ENCODE data around the gene MAML1. TPM values are rescaled to one million over a fixed set of nuclear protein-coding genes. Genes with fewer than 3 reads are reported as not detected.

Gene MAML1
- polyA plus RNA-seq, 6 donors from 2014 or later = 2.0 to 9.5 (median 3.4) TPM

DNA sequence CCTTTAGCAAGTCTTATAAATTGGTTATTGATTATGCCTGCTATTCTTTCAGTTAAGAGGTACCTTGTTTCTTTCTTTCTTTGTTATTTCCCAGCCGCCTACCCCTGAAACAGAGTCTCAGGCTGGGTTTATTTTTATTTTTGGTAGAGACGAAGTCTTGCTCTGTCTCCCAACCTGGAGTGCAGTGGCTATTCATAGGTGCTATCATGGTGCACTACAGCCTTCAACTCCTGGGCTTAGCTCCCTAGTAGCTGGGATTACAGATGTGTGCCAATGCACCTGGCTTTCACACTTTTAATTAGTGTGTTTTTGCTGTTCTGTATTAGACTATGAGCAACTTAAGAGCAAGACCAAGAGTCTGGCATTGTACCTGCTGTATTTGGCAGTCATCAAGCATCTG is 14.2 kb downstream of the MAML1 start:
- Mint-ChIP-seq H3K27me3 (no peaks in the 10 kb centered on the region), H3K9me3 (peaks cover 0 to 2% (median 0%) of the 10 kb centered on the region in 7 donors), H3K27ac (peak overlapping the region in 2 of 6 donors; percentile 24 to 74), H3K4me3 (no peak overlapping the region), H3K4me1 (peaks cover 20 to 29% (median 23%) of the 10 kb centered on the region in 3 donors), H3K36me3 (peaks cover 4 to 7% of the 10 kb centered on the region in 2 donors)
- no peak for ATAC-seq (ENCODE audit: low read depth in 2 of 2)
- DNase-seq = no peak

DNA sequence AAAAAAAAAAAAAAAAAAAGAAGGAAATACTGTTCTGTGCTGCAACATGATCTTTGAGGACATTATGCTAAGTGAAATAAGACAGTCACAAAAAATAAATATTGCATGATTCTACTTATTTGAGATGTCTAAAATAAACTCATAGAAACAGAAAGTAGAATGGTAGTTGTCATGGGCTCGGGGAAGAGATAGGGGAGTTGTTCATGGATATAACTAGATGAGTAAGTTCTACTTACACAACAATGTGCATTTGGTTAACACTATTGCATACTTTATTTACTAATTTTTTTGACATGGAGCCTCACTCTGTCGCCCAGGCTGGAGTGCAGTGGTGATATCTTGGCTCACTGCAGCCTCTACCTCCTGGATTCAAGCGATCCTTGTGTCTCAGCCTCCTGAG is 15.2 kb downstream of the MAML1 start:
- no peak overlapping the region for H3K4me3 Mint-ChIP-seq
- no peaks in the 10 kb centered on the region for H3K27me3 Mint-ChIP-seq
- peaks cover 4 to 7% of the 10 kb centered on the region in 2 donors for H3K36me3 Mint-ChIP-seq
- H3K4me1 Mint-ChIP-seq = peaks cover 20 to 34% (median 23%) of the 10 kb centered on the region in 3 donors
- H3K27ac Mint-ChIP-seq = no peak overlapping the region
- peaks cover 0 to 2% (median 0%) of the 10 kb centered on the region in 7 donors for H3K9me3 Mint-ChIP-seq
- DNase-seq (no peak), ATAC-seq (ENCODE audit: low read depth in 2 of 2) (no peak)

DNA sequence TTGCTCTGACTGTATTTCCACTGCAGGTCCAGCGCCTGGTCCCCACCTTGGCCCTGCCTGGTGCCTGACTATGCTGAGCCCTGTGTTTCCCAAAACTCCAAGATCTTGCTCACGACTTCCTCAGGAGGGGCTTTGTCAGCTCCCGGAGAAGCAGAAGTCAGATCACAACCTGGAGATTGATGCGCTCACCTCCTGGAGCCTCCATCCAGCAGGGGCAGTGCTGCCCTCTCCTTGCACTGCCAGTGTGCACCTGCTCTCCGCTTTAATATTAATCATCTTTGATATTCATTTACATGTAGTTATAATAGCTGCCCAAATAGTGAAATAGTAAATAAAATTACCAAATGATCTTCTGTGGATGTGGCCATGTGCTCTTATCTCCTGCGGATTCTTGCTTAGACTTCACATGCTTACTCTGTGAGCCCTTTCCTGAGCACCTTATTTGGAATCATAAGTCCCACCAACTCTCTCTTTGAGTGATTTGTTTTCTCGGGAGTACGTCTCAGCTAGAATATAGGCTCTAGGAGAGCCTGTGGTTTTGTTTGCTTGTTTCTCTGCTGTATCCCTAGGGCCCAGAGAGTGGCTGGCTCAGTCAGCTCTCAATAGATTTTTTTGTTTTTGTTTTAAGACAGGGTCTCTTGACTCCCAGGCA is 17.4 kb downstream of the MAML1 start:
- H3K4me3 Mint-ChIP-seq = no peak overlapping the region
- peaks cover 0 to 2% (median 0%) of the 10 kb centered on the region in 7 donors for H3K9me3 Mint-ChIP-seq
- H3K27ac Mint-ChIP-seq = peak overlapping the region in 2 of 6 donors; percentile 14 to 59
- peaks cover 4 to 7% of the 10 kb centered on the region in 2 donors for H3K36me3 Mint-ChIP-seq
- H3K27me3 Mint-ChIP-seq = no peaks in the 10 kb centered on the region
- ATAC-seq (ENCODE audit: low read depth in 2 of 2) (no peak), DNase-seq (no peak)
- H3K4me1 Mint-ChIP-seq = peaks cover 36 to 51% (median 42%) of the 10 kb centered on the region in 3 donors

DNA sequence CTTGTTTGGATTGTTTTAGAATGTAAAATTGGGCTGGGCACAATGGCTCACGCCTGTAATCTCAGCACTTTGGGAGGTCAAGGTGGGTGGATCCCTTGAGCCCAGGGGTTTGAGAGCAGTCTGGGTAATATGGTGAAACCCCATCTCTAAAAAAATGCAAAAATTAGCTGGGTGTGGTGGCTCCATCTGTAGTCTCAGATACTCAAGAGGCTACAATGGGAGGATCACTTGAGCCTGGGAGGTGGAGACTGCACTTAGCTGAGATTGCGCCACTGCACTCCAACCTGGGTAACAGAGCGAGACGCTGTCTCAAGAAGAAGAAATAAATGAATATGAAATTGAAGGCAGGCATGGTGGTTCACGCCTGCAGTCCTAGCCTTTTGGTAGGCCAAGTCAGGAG is 21.3 kb downstream of the MAML1 start:
- H3K27ac Mint-ChIP-seq = peak overlapping the region in 2 of 6 donors; percentile 16 to 66
- no peaks in the 10 kb centered on the region for H3K36me3 Mint-ChIP-seq
- H3K4me3 Mint-ChIP-seq = peak overlapping the region in 2 of 8 donors; percentile 12 to 44
- DNase-seq = no peak
- peaks cover 38 to 52% (median 40%) of the 10 kb centered on the region in 3 donors for H3K4me1 Mint-ChIP-seq
- no peak for ATAC-seq (ENCODE audit: low read depth in 2 of 2)
- no peaks in the 10 kb centered on the region for H3K9me3 Mint-ChIP-seq
- H3K27me3 Mint-ChIP-seq = no peaks in the 10 kb centered on the region

DNA sequence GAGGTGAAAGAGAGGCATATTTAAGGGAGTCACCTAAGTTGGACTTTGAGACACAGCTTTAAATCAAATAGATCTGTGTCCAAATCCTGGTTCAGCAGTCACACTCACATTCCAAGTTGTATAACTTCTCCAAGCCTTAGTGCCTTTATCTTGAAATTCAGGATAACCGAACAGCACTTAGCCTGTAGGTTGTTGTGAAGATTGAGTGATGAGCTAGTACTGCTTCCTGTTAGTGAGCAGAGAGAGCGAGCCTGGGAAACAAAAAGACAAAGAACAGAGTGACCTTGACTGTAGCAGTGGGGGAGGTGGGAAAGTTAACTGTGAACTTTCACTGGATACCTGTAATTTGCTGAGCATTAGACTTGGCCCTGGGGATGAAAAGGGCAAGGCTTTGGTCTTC is 22.4 kb downstream of the MAML1 start:
- H3K9me3 Mint-ChIP-seq = no peaks in the 10 kb centered on the region
- no peak for ATAC-seq (ENCODE audit: low read depth in 2 of 2)
- no peaks in the 10 kb centered on the region for H3K27me3 Mint-ChIP-seq
- DNase-seq = no peak
- peak overlapping the region in 1 of 6 donors; percentile 57 for H3K27ac Mint-ChIP-seq
- no peak overlapping the region for H3K4me3 Mint-ChIP-seq
- peaks cover 41 to 54% (median 50%) of the 10 kb centered on the region in 3 donors for H3K4me1 Mint-ChIP-seq
- no peaks in the 10 kb centered on the region for H3K36me3 Mint-ChIP-seq

DNA sequence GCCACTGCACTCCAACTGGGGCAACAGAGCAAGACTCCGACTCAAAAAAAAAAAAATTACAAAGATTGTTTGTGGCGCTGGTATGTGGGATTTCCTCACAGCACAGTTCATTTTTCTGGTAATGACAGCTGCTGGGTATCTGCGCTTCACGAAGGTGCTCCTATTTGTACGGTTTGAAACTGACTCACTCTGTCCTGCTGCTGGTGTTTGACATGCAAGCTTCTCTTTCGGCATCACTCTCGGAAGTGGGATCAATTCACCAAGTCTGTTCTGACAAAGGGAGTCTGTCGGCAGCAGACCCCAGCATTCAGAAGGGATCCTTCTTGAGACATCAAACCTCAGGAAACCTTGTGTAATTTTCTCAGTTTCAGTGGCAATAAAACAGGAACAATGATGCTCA is 26.3 kb downstream of the MAML1 start:
- H3K4me1 Mint-ChIP-seq = peaks cover 59 to 73% (median 62%) of the 10 kb centered on the region in 3 donors
- H3K36me3 Mint-ChIP-seq = no peaks in the 10 kb centered on the region
- H3K27me3 Mint-ChIP-seq = no peaks in the 10 kb centered on the region
- ATAC-seq (ENCODE audit: low read depth in 2 of 2) (no peak), DNase-seq (no peak)
- H3K27ac Mint-ChIP-seq = peak overlapping the region in 1 of 6 donors; percentile 72
- no peak overlapping the region for H3K4me3 Mint-ChIP-seq
- H3K9me3 Mint-ChIP-seq = no peaks in the 10 kb centered on the region

DNA sequence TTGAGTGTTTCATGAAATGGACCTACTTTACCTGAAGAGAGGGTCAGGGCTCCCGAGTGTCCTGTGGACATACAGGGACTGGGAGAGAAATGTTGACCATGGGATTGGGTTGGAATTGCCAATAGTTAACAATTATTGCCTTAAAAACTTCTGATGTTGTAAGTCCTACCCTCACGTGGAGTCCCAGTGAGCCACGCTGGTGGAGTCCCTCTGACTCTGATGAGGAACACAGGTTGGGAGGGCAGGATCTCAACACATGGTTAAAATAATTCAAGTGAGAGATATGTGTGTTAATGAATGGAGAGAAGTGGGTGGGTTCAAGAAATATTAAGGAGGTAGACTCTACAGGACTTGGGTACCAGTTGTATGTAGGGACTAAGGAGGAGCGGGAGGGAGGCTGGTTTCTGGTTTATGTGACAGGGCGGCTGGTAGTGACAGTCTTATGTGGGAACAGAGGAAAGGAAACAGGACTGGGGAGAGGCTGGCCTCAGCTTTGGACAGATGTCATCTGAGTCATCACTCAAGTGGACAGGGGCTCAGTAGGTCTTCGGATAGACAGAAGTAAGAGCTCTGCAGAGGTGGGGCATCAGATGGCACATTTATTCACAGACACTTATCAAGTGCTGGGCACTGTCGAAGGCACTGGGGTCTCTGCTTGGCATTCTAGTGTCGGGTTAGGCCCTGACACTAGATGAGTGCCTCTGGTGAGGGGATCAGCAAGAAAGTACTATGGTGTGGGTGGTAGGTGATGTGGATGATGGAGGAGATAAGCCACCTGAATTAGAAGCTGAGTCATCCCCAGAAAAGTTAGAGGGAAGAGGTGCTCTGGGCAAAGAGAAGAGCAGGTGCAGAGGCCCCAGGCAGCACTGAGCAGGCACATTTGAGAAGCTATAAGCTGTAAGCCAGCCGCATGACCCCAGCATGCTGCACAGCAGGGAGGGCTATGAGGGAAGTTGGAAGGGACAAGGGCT is 27.2 kb downstream of the MAML1 start:
- Mint-ChIP-seq H3K27me3 (no peaks in the 10 kb centered on the region), H3K4me3 (no peak overlapping the region), H3K27ac (peak overlapping the region; percentile 16 to 93 (median 82)), H3K36me3 (no peaks in the 10 kb centered on the region), H3K4me1 (peaks cover 53 to 65% (median 55%) of the 10 kb centered on the region in 3 donors), H3K9me3 (no peaks in the 10 kb centered on the region)
- no peak for ATAC-seq (ENCODE audit: low read depth in 2 of 2)
- no peak for DNase-seq

DNA sequence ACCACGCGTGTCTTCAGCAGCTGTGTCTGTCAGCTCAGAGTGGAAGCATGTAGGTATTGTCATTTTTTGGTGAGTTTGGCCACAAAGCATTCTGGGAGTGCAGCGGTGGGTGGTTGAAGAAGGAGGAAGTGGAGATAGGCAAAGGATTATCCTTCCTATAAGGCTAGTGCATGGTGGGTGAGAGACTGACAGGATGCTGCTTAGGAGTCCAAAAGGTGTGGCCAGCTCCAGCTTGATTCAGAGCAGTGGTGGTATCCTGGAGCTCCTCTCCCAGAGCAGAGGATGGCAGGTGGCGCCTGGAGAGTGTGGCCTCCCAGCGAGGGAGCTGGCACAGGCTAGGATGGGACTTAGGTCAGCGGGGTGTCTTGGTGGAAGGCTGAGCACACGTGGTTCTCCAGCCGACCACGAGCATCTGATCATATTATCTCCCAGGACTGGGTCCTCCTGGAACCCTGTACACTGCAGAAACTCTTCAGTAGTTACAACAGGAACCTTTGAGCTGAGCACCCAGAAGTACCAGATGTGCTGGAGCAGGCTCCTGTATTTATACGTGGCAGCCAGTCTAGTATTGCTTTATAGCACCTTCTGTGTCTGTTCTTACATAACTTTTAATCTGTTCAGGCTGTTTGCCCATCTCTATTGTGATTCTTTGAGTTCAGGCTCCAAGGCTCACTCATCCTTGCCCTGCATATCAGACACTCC is 29.6 kb downstream of the MAML1 start:
- Mint-ChIP-seq H3K9me3 (no peaks in the 10 kb centered on the region), H3K27ac (peak overlapping the region in 5 of 6 donors; percentile 6 to 96 (median 37)), H3K36me3 (peaks cover 0 to 5% of the 10 kb centered on the region in 2 donors), H3K4me3 (peak overlapping the region in 4 of 8 donors; percentile 1 to 23 (median 10)), H3K4me1 (peaks cover 47 to 66% (median 49%) of the 10 kb centered on the region in 3 donors), H3K27me3 (no peaks in the 10 kb centered on the region)
- ATAC-seq (ENCODE audit: low read depth in 2 of 2) (peak; percentile 91 to 95), DNase-seq (peak; percentile 57)

DNA sequence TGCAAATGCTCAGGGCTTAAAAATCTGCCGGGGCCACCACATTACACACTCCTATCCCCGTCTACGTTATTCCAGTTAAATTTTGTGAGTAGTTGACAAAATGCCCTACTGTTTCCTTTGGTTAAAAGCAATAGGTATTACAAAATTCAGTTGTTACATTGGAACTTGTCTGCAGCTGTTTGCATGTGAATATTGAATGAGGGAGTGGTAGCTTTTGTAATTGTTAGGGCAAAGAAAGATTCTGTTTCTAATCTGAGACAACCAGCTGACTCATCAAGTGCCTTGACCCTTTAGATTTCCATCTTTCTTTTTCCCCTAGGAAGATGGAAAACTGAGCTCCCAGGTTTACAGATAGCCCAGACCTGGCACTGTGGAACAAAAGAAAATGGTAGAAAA is 30.2 kb downstream of the MAML1 start:
- Mint-ChIP-seq H3K4me3 (no peak overlapping the region), H3K27ac (peak overlapping the region in 2 of 6 donors; percentile 37 to 96), H3K36me3 (peaks cover 0 to 5% of the 10 kb centered on the region in 2 donors), H3K27me3 (no peaks in the 10 kb centered on the region), H3K4me1 (peaks cover 49 to 67% (median 50%) of the 10 kb centered on the region in 3 donors), H3K9me3 (no peaks in the 10 kb centered on the region)
- DNase-seq (no peak), ATAC-seq (ENCODE audit: low read depth in 2 of 2) (no peak)

DNA sequence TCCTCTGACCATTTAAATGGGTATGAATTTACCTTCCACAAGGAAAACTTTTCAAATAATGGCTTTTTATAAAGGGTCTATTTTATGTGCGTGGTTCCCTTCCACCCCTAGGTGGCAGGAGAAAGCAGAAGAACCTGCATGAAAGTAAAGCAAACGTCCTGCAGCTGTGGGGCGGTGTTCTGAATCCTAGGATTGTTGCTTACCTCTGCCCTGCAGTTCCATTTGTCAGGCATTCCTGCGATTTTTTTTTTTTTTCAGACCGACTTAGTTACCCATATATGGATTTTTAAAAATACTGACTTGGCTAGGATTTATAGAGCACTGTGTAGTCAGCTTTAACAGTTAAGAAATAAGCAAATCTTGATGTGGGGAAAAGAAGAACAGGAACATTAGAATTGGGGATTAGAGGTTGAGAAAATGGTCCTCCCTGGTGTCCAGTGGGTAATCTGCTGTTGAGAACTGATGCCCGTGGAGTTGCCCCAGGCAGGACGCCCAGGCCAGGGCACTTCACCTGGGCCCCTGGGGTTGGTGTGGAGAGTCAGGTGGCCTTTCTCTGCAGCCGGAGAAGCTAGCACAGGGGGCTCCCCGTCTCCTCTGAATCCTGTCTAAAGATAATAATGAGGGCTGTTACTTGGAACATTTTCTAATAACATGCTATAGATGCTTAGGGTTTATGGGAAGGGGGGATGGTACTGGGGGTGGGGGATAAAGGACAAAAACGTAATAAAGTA is 30.8 kb downstream of the MAML1 start:
- no peak overlapping the region for H3K4me3 Mint-ChIP-seq
- H3K36me3 Mint-ChIP-seq = peaks cover 0 to 5% of the 10 kb centered on the region in 2 donors
- no peaks in the 10 kb centered on the region for H3K27me3 Mint-ChIP-seq
- H3K4me1 Mint-ChIP-seq = peaks cover 49 to 70% (median 50%) of the 10 kb centered on the region in 3 donors
- no peaks in the 10 kb centered on the region for H3K9me3 Mint-ChIP-seq
- peak; percentile 52 for DNase-seq
- H3K27ac Mint-ChIP-seq = no peak overlapping the region
- ATAC-seq (ENCODE audit: low read depth in 2 of 2) = peak; percentile 52 to 55

DNA sequence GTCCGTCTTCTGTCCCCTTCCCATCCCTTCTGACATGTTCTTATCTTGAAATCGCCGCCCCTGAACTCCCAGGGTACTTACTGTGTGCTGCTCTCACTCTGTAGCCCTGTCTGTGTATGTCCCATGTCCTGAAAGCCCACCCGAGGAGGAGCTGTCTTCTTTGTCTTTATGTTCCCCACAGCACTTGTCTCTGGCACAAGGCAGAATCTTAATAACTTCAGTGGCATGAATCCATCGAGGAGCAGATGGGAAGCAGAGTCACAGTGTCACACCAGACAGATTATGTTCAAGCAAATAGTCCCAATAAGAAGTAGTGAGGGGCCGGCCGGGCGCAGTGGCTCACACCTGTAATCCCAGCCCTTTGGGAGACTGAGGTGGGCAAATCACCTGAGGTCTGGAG is 31.4 kb downstream of the MAML1 start:
- Mint-ChIP-seq H3K27me3 (no peaks in the 10 kb centered on the region), H3K4me3 (no peak overlapping the region), H3K4me1 (peaks cover 48 to 68% (median 48%) of the 10 kb centered on the region in 3 donors), H3K27ac (no peak overlapping the region), H3K36me3 (peaks cover 0 to 5% of the 10 kb centered on the region in 2 donors), H3K9me3 (no peaks in the 10 kb centered on the region)
- ATAC-seq (ENCODE audit: low read depth in 2 of 2) (no peak), DNase-seq (no peak)

DNA sequence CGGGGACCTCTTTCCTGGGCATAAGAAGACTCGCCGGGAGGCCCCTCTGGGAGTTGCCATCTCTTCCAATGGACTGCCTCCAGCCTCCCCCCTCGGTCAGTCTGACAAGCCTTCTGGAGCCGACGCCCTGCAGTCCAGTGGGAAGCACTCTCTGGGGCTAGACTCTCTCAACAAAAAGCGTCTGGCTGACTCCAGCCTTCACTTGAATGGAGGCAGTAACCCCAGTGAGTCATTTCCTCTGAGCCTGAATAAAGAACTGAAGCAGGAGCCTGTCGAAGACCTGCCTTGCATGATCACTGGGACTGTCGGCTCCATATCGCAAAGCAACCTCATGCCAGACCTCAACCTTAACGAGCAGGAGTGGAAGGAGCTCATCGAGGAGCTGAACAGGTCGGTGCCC is 32.8 kb downstream of the MAML1 start:
- DNase-seq (no peak), ATAC-seq (ENCODE audit: low read depth in 2 of 2) (no peak)
- H3K4me3 Mint-ChIP-seq = no peak overlapping the region
- no peaks in the 10 kb centered on the region for H3K9me3 Mint-ChIP-seq
- H3K36me3 Mint-ChIP-seq = peaks cover 5 to 7% of the 10 kb centered on the region in 2 donors
- no peaks in the 10 kb centered on the region for H3K27me3 Mint-ChIP-seq
- peaks cover 34 to 57% (median 38%) of the 10 kb centered on the region in 3 donors for H3K4me1 Mint-ChIP-seq
- H3K27ac Mint-ChIP-seq = no peak overlapping the region
